ENCODE measurements around the gene AKAP10. TPM values are rescaled to one million over a fixed set of nuclear protein-coding genes. Genes with fewer than 3 reads are reported as not detected.
A peak's percentile ranks its signal among the peaks of the same experiment; 100 is the strongest.
"Not testable (repeated sequence)": the region's sequence is repeated elsewhere in the genome, so short reads cannot be mapped to it uniquely, and the experiment has no call there.

Gene AKAP10
- 10 to 100 TPM; 15.4 to 22.7 TPM for total RNA-seq
- long read RNA-seq, full-length matches to known transcripts = 8 of 12 reads
- long read RNA-seq, partial matches to known transcripts = 1 of 12 reads
- long read RNA-seq, other reads (novel, unspliced or antisense) = 3 of 12 reads

DNA sequence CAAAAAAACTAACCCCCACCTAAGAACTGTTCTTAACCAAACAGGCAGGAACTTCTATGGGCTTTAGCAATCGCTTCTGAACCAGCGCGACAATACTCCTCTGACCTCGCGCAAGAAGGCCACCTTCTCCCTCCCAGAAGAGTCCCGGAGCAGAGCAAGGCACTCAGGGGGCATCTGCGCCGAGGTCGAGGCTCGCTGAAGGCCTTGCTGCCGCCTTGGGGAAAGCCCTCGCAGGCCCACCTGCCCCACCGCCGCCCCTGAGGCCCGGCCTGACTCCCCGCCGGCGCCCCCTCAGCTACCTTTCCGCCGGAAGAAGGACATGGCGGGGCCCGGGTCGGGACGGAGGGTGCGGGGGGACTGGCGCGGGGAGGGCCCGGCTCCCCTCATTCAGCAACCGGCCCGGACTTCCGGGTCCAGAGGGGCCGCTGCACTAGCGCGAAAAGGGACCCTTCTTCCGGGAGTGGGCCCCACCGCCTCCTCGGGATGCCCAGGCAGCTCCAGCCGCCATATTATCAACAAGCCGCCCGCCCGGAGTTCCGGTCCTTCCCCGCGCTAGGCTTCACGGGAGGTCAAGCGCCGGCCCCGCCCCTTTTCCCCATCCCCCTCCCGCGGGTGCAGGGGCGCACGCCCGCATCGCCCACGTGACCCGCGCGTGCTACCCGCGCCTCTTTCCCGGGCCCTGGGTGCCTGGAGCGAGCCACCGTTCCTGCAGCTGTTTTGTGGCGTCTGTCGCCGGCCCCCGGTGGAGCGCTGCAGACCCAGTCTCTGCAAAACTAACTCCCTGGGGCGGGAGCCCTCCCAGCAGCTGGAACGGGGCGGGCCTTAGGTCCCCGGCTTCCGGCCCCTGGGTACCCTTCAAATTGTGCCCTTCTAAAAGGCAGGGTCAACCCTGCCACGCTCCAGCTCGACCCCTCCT is at the start of gene AKAP10:
Gene AKAP10 (minus strand): TSS at position 536 of the 916 bp plus-strand sequence. CDS start 149 bp downstream, at position 387.
- intact Hi-C loops (cut with DNase I) = no loop called here
- ATAC-seq (peak; percentile 97), DNase-seq (peak; percentile 95)

DNA sequence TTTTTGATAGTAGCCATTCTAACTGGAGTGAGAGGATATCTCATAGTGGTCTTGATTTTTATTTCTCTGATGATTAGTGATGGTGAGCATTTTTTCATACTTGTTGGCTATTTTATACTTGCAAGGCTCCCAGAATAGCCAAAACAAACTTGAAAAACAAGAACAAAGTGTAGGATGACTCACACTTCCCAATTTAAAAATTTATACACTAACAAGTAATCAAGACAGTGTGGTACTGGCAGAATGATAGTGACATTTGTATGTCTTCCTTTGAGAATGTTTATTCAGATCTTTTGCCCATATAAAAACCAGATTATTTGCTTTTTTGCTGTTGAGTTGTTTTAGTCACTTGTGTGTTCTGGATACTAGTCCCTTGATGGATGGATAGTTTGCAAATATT is 49.3 kb upstream of the AKAP10 start:
- DNase-seq = no peak
- no peak for ATAC-seq
- intact Hi-C loops (cut with DNase I) = no loop called here

GRCh38 chr17:20022701-20023100 is 45.1 kb upstream of the AKAP10 start:
- no peak for ATAC-seq
- intact Hi-C loops (cut with DNase I) = no loop called here
- DNase-seq = no peak

GRCh38 chr17:20016475-20016992 is 38.9 kb upstream of the AKAP10 start:
- intact Hi-C loops (cut with DNase I); DNase-seq; ATAC-seq: not testable (repeated sequence)

DNA sequence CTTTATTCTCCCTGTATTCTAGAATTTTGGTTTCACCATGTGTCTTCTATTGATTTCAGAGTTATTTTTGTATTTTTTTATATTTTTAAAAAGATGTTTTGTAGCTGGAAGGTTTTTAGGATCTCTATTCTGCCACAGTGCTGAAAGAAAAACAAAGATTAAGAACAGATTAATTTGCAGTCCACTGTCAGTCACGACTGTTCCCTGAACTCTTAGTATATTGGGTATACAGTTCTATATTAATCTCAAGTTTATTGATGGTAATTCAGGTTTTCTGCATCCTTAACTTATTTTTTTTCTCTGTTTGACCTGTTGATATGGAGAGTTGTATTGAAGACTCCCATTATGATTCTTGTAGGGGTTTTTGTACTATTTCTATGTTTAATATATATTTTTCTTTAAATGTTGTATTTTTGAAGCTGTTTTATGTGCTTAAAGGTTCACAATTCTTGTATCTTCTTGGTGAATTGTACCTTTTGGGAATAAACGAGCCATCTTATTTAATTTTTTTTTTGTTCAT is 34.4 kb upstream of the AKAP10 start:
- DNase-seq (no peak), ATAC-seq (no peak)
- intact Hi-C loops (cut with DNase I) = no loop called here

GRCh38 chr17:20010936-20011335 is 33.3 kb upstream of the AKAP10 start:
- intact Hi-C loops (cut with DNase I) = no loop called here
- no peak for DNase-seq
- ATAC-seq = no peak

DNA sequence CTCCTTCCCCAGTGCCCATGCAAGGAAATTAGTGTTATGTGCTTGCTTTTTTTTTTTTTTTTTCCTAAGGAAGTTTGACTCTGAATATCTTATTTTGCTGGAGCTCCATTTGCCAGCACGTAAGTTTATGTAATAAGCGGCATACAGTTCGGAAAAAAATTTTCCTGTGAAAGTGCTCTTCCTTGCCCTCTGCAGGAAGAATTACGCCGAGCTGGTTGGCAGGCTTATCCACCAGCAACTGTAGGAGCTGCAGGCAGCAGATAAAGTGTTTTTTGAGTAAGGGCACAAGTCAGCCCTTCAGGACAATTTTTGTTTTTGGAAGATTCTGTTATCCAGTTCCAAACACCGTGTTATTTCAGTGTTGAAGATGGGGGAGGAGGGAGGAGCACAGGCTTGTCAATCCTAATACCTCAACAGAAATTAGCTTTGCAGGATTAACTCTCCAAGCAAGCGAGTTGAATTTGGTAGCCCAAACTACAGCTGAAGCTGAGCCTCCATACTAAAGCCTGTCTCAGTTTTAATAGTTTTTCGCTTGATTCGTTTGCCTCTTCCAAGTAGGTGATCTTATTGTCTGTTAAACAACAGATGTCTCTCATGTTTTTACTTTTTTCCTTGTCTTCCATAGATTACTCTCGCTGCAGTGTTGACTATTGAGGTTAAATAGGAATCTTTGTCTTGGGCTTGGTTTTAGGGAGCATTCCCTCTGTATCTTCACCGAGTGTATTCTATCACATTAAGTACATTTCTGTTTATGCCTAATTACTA is 32.7 kb upstream of the AKAP10 start:
- DNase-seq (peak; percentile 59), ATAC-seq (peak; percentile 66 to 72)
- intact Hi-C loops (cut with DNase I) = no loop called here

GRCh38 chr17:20009302-20010098 is 31.9 kb upstream of the AKAP10 start, which contains the start of gene SPECC1:
Gene SPECC1, plus strand, starts transcription at chr17:20009359. Its CDS starts 87,293 bp downstream, at chr17:20096652.
- peak; percentile 82 for DNase-seq
- ATAC-seq = peak; percentile 97 to 99
- intact Hi-C loops (cut with DNase I) = loop anchor here (5.0 kb wide), 2 partner anchors 88 to 108 kb away; no protein-coding TSS in a partner anchor

GRCh38 chr17:20009052-20009301 is 31.3 kb upstream of the AKAP10 start:
- intact Hi-C loops (cut with DNase I) = loop anchor here (5.0 kb wide), 2 partner anchors 88 to 108 kb away; no protein-coding TSS in a partner anchor
- ATAC-seq (peak in 1 of 2 donors; percentile 20), DNase-seq (no peak)

- ATAC-seq (peak; percentile 14 to 63), DNase-seq (peak; percentile 40)
- intact Hi-C loops (cut with DNase I) = loop anchor here (5.0 kb wide), 2 partner anchors 89 to 109 kb away; no protein-coding TSS in a partner anchor
These were observed 30.8 kb upstream of the AKAP10 start for GRCh38 chr17:20008242-20009051.

GRCh38 chr17:19996502-19996901 is 18.9 kb upstream of the AKAP10 start:
- DNase-seq = no peak
- intact Hi-C loops (cut with DNase I) = loop anchor here (10.0 kb wide), 3 partner anchors 228 to 328 kb away; no protein-coding TSS in a partner anchor
- ATAC-seq = peak in 1 of 2 donors; percentile 47

- DNase-seq (no peak), ATAC-seq (no peak)
- intact Hi-C loops (cut with DNase I) = loop anchor here (10.0 kb wide), 3 partner anchors 229 to 329 kb away; no protein-coding TSS in a partner anchor
These were observed 18.5 kb upstream of the AKAP10 start for GRCh38 chr17:19996086-19996485.

GRCh38 chr17:19992803-19993713 is 15.4 kb upstream of the AKAP10 start:
- ATAC-seq (peak; percentile 98), DNase-seq (peak; percentile 89)
- intact Hi-C loops (cut with DNase I) = loop anchor here (2.0 to 10.0 kb wide), 4 partner anchors 124 to 332 kb away; no protein-coding TSS in a partner anchor

GRCh38 chr17:19991252-19991885 is 13.7 kb upstream of the AKAP10 start:
- no peak for DNase-seq

DNA sequence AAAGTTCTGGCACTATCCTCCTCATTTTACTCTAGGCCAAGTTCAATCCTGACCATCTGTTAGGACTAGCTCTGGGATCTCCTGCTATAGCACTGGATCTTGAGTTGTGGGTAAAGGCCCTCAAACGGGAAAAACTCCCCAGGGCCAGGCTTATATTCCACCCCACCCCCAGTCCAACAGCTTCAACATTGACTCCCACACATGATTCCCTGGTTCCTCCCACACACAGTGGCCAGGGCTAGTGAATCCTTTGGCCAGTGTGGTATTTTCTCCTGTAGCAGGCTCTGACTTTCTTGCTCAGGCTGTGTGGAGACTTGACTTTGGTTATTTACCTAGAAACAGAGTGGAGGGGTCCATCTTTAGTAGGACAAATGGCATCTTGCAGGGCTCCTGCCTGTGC is 10.3 kb upstream of the AKAP10 start:
- ATAC-seq = no peak
- intact Hi-C loops (cut with DNase I) = loop anchor here in 1 of 2 donors (5.0 kb wide), 1 partner anchor 129 kb away; no protein-coding TSS in a partner anchor
- no peak for DNase-seq

More at GRCh38 chr17:19991252-19991885, 13.7 kb upstream of the AKAP10 start:
- intact Hi-C loops (cut with DNase I) = loop anchor here (10.0 kb wide), 3 partner anchors 233 to 333 kb away; no protein-coding TSS in a partner anchor
- ATAC-seq = no peak

All from left cardiac atrium (tissue), 4 donors.